22Rv1 (cell line): Measurements from ENCODE around the gene APBA2.

ENCODE experiments used
- ZFX ChIP-seq: fragments of 450-650 bp; IDR thresholded peaks from 2 replicates; pipeline ENCODE4 v1.6.1; 2017; ENCODE audit warnings: antibody characterized with exemption, borderline replicate concordance
- TF ChIP-seq, protein P1 (sequence below): fragments of 450-650 bp; IDR thresholded peaks from 2 replicates; pipeline ENCODE4 v1.5.1; 2017; ENCODE audit warnings: mild to moderate bottlenecking

DNA sequence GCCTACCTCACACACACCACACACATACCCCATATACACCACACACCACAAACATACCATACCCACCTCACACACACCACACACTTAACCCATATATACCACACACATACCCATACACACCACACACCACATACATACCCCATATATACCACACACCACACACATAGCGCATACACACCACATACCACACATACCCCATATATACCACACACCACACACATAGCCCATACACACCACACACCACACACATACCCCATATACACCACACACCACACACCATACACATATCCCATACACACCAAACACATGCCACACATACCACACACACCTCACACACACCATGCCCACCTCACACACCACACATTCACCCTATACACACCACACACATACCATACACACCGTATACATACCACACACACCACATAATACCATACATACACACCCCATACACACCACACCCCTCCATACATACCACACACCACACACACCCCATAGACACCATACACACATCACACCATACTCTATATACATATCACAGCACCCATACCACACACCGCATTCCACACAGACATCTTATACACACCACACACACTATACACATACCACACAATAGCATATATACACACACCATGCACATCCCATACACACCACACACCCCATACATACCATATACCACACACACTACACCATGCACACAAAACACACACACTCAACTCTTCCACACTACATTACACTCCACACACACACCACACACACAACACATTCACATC lies 29.5 kb downstream of the APBA2 start:
- TF ChIP-seq, protein P1, sequence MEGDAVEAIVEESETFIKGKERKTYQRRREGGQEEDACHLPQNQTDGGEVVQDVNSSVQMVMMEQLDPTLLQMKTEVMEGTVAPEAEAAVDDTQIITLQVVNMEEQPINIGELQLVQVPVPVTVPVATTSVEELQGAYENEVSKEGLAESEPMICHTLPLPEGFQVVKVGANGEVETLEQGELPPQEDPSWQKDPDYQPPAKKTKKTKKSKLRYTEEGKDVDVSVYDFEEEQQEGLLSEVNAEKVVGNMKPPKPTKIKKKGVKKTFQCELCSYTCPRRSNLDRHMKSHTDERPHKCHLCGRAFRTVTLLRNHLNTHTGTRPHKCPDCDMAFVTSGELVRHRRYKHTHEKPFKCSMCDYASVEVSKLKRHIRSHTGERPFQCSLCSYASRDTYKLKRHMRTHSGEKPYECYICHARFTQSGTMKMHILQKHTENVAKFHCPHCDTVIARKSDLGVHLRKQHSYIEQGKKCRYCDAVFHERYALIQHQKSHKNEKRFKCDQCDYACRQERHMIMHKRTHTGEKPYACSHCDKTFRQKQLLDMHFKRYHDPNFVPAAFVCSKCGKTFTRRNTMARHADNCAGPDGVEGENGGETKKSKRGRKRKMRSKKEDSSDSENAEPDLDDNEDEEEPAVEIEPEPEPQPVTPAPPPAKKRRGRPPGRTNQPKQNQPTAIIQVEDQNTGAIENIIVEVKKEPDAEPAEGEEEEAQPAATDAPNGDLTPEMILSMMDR = no peak
- no peak for TF ChIP-seq ZFX
